ENCODE measurements around the gene RNF7.

- TF ChIP-seq, protein P1, sequence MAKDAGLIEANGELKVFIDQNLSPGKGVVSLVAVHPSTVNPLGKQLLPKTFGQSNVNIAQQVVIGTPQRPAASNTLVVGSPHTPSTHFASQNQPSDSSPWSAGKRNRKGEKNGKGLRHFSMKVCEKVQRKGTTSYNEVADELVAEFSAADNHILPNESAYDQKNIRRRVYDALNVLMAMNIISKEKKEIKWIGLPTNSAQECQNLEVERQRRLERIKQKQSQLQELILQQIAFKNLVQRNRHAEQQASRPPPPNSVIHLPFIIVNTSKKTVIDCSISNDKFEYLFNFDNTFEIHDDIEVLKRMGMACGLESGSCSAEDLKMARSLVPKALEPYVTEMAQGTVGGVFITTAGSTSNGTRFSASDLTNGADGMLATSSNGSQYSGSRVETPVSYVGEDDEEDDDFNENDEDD (CRISPR knock-in tag; IDR thresholded peaks at IDR 0.05; ENCODE audit: borderline replicate concordance): no peak
- TF ChIP-seq TP53 (CRISPR knock-in tag; conservative IDR thresholded peaks at IDR 0.05) (no peak), NCOA1 (CRISPR knock-in tag; IDR thresholded peaks at IDR 0.05) (no peak), EHMT2 (IDR thresholded peaks at IDR 0.05; ENCODE audit: borderline replicate concordance, low read depth, low read length) (no peak), ZNF720 (CRISPR knock-in tag; IDR thresholded peaks at IDR 0.05) (no peak), NR1H2 (CRISPR knock-in tag; IDR thresholded peaks at IDR 0.05; ENCODE audit: borderline replicate concordance, low read depth) (no peak), CTCF (CRISPR knock-in tag; IDR thresholded peaks at IDR 0.05) (no peak)
- TF ChIP-seq, protein P2, sequence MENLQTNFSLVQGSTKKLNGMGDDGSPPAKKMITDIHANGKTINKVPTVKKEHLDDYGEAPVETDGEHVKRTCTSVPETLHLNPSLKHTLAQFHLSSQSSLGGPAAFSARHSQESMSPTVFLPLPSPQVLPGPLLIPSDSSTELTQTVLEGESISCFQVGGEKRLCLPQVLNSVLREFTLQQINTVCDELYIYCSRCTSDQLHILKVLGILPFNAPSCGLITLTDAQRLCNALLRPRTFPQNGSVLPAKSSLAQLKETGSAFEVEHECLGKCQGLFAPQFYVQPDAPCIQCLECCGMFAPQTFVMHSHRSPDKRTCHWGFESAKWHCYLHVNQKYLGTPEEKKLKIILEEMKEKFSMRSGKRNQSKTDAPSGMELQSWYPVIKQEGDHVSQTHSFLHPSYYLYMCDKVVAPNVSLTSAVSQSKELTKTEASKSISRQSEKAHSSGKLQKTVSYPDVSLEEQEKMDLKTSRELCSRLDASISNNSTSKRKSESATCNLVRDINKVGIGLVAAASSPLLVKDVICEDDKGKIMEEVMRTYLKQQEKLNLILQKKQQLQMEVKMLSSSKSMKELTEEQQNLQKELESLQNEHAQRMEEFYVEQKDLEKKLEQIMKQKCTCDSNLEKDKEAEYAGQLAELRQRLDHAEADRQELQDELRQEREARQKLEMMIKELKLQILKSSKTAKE (CRISPR knock-in tag; IDR thresholded peaks at IDR 0.05; ENCODE audit: borderline replicate concordance): no peak
Observed at GRCh38 chr3:141790171-141790570, 52.1 kb downstream of the RNF7 start.
